ENCODE results near the gene PGAM2. TPM values are rescaled to one million over a fixed set of nuclear protein-coding genes. Genes with fewer than 3 reads are reported as not detected.

The PGAM2 gene
- total and polyA plus RNA-seq, 2 experiments from 2014 or later: 2.9 to 7.8 TPM

GRCh38 chr7:44051611-44052220 is 13.7 kb downstream of the PGAM2 start (continued):
- TF ChIP-seq ZNF462 (CRISPR knock-in tag; IDR thresholded peaks at IDR 0.05) (no peak), EZH2 (IDR thresholded peaks at IDR 0.05; ENCODE audit: low read depth, unreplicated experiment) (no peak), CREB1 (CRISPR knock-in tag; IDR thresholded peaks at IDR 0.05; ENCODE audit: low read depth) (no peak), JUNB (IDR thresholded peaks at IDR 0.05; ENCODE audit: unreplicated experiment) (no peak), ZNF331 (CRISPR knock-in tag; IDR thresholded peaks at IDR 0.05; ENCODE audit: low read depth) (no peak), NANOG (IDR thresholded peaks at IDR 0.05; ENCODE audit: borderline replicate concordance) (no peak)
- TF ChIP-seq, protein P1, sequence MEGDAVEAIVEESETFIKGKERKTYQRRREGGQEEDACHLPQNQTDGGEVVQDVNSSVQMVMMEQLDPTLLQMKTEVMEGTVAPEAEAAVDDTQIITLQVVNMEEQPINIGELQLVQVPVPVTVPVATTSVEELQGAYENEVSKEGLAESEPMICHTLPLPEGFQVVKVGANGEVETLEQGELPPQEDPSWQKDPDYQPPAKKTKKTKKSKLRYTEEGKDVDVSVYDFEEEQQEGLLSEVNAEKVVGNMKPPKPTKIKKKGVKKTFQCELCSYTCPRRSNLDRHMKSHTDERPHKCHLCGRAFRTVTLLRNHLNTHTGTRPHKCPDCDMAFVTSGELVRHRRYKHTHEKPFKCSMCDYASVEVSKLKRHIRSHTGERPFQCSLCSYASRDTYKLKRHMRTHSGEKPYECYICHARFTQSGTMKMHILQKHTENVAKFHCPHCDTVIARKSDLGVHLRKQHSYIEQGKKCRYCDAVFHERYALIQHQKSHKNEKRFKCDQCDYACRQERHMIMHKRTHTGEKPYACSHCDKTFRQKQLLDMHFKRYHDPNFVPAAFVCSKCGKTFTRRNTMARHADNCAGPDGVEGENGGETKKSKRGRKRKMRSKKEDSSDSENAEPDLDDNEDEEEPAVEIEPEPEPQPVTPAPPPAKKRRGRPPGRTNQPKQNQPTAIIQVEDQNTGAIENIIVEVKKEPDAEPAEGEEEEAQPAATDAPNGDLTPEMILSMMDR (conservative IDR thresholded peaks at IDR 0.05; ENCODE audit: low read depth in 2 of 2): no peak
